NCI-H146 (cell line): ENCODE results near the gene SOX30.

ENCODE experiments used
- DNase-seq: peaks from one replicate; lab custom pipeline; 2025; lab: John Stamatoyannopoulos, UW

SOX30 gene

GRCh38 chr5:157607371-157608161, 44.7 kb downstream of the SOX30 start:
- DNase-seq: no peak

GRCh38 chr5:157606046-157606445, 46.2 kb downstream of the SOX30 start:
- no peak for DNase-seq

GRCh38 chr5:157603333-157604190, 48.7 kb downstream of the SOX30 start:
- no peak for DNase-seq

GRCh38 chr5:157602505-157602904, 49.7 kb downstream of the SOX30 start:
- no peak for DNase-seq

- no peak for DNase-seq
Measured at GRCh38 chr5:157600252-157600651, 52.0 kb downstream of the SOX30 start.

- no peak for DNase-seq
Measured at GRCh38 chr5:157599565-157599964, 52.7 kb downstream of the SOX30 start.

GRCh38 chr5:157598350-157598936, 53.8 kb downstream of the SOX30 start:
- no peak for DNase-seq

GRCh38 chr5:157597277-157597676, 55.0 kb downstream of the SOX30 start:
- no peak for DNase-seq

- no peak for DNase-seq
Measured at GRCh38 chr5:157596487-157596886, 55.8 kb downstream of the SOX30 start.

GRCh38 chr5:157594675-157595459, 57.4 kb downstream of the SOX30 start:
- DNase-seq: no peak

- no peak for DNase-seq
Measured at GRCh38 chr5:157594257-157594656, 58.0 kb downstream of the SOX30 start.

- no peak for DNase-seq
Measured at GRCh38 chr5:157593052-157593757, 59.0 kb downstream of the SOX30 start.

GRCh38 chr5:157592594-157592993, 59.6 kb downstream of the SOX30 start:
- no peak for DNase-seq

- no peak for DNase-seq
Measured at GRCh38 chr5:157590478-157590877, 61.8 kb downstream of the SOX30 start.

GRCh38 chr5:157584628-157585027, 67.6 kb downstream of the SOX30 start:
- DNase-seq: no peak

- no peak for DNase-seq
Measured at GRCh38 chr5:157582731-157583620, 69.3 kb downstream of the SOX30 start.

GRCh38 chr5:157581901-157582300, 70.3 kb downstream of the SOX30 start:
- DNase-seq: no peak

GRCh38 chr5:157578079-157578780, 74.0 kb downstream of the SOX30 start:
- no peak for DNase-seq

GRCh38 chr5:157576678-157577077, 75.6 kb downstream of the SOX30 start:
- DNase-seq: no peak
